Measurements from ENCODE around the gene METTL16. TPM values are rescaled to one million over a fixed set of nuclear protein-coding genes. Genes with fewer than 3 reads are reported as not detected.

METTL16 gene
- total and polyA plus RNA-seq, 2 of the 4 experiments (the other 2 are of a cell fraction) = 11.8 to 15.4 TPM

GRCh38 chr17:2500446-2500845, 11.2 kb downstream of the METTL16 start:
- no peak overlapping the region for H3K23ac ChIP-seq (ENCODE audit: low read depth, low read length)
- CTCF ChIA-PET = no interaction called here
- H3K56ac ChIP-seq (ENCODE audit: extremely low read depth, insufficient read depth, low read length) = no peak overlapping the region
- H3K79me1 ChIP-seq (ENCODE audit: low read depth in 1 of 2, low read length in 2 of 2) = peaks cover 8 to 32% of the 10 kb centered on the region in 2 experiments
- peaks cover 4% of the 10 kb centered on the region; the same call in 1 of the 2 replicates for H3K36me3 ChIP-seq (ENCODE audit: control insufficient read depth, insufficient read depth, low read length)
- TF ChIP-seq POLR2A (IDR thresholded peaks at IDR 0.05; ENCODE audit: low read depth, low read length) (no peak), MAZ (IDR thresholded peaks at IDR 0.05; ENCODE audit: borderline replicate concordance, low read depth, low read length) (no peak), CHD1 (IDR thresholded peaks at IDR 0.05; ENCODE audit: low read depth, low read length) (no peak), MAFK (IDR thresholded peaks at IDR 0.05; ENCODE audit: low read depth, low read length) (no peak), NFE2L2 (IDR thresholded peaks at IDR 0.05; ENCODE audit: low read depth, low read length) (no peak), RCOR1 (IDR thresholded peaks at IDR 0.05; ENCODE audit: insufficient replicate concordance, low read length) (no peak), CEBPB (IDR thresholded peaks at IDR 0.05; ENCODE audit: low read depth, low read length) (no peak), FOS (IDR thresholded peaks at IDR 0.05; ENCODE audit: low read depth, low read length) (no peak), BHLHE40 (IDR thresholded peaks at IDR 0.05; ENCODE audit: low read depth, low read length) (no peak), SMC3 (IDR thresholded peaks at IDR 0.05; ENCODE audit: low read depth, low read length) (no peak), MXI1 (IDR thresholded peaks at IDR 0.05; ENCODE audit: borderline replicate concordance, low read depth, low read length) (no peak), USF2 (IDR thresholded peaks at IDR 0.05; ENCODE audit: low read depth, low read length) (no peak), RAD21 (IDR thresholded peaks at IDR 0.05; ENCODE audit: low read length) (no peak), RFX5 (IDR thresholded peaks at IDR 0.05; ENCODE audit: low read depth, low read length) (no peak)
- TF ChIP-seq, protein P1, sequence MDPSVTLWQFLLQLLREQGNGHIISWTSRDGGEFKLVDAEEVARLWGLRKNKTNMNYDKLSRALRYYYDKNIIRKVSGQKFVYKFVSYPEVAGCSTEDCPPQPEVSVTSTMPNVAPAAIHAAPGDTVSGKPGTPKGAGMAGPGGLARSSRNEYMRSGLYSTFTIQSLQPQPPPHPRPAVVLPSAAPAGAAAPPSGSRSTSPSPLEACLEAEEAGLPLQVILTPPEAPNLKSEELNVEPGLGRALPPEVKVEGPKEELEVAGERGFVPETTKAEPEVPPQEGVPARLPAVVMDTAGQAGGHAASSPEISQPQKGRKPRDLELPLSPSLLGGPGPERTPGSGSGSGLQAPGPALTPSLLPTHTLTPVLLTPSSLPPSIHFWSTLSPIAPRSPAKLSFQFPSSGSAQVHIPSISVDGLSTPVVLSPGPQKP (IDR thresholded peaks at IDR 0.05; ENCODE audit: borderline replicate concordance, low read depth, low read length) = no peak
- TF ChIP-seq, protein P2, sequence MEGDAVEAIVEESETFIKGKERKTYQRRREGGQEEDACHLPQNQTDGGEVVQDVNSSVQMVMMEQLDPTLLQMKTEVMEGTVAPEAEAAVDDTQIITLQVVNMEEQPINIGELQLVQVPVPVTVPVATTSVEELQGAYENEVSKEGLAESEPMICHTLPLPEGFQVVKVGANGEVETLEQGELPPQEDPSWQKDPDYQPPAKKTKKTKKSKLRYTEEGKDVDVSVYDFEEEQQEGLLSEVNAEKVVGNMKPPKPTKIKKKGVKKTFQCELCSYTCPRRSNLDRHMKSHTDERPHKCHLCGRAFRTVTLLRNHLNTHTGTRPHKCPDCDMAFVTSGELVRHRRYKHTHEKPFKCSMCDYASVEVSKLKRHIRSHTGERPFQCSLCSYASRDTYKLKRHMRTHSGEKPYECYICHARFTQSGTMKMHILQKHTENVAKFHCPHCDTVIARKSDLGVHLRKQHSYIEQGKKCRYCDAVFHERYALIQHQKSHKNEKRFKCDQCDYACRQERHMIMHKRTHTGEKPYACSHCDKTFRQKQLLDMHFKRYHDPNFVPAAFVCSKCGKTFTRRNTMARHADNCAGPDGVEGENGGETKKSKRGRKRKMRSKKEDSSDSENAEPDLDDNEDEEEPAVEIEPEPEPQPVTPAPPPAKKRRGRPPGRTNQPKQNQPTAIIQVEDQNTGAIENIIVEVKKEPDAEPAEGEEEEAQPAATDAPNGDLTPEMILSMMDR (conservative IDR thresholded peaks at IDR 0.05; ENCODE audit: low read depth, low read length) = no peak
- H2AK9ac ChIP-seq (replicated peaks; ENCODE audit: low read depth, low read length, poor library complexity) = no peak overlapping the region
- H3K9ac ChIP-seq (ENCODE audit: low read depth, low read length) = no peak overlapping the region
- dilution Hi-C loops (cut with HindIII; ENCODE audit: low sequenced_read_pairs, unreplicated experiment) = no loop called here
- no peak overlapping the region for H2BK120ac ChIP-seq (ENCODE audit: low read depth, low read length)
- no peaks in the 10 kb centered on the region for H3K27me3 ChIP-seq (ENCODE audit: control insufficient read depth, insufficient read depth, low read length)
- no peak overlapping the region for H4K5ac ChIP-seq (ENCODE audit: low read depth, low read length)
- no peak overlapping the region for H3K4me2 ChIP-seq (ENCODE audit: low read depth, low read length)
- in situ Hi-C loops (cut with MboI; ENCODE audit: low sequenced_read_pairs) = no loop called here
- 100% methylated on average over 1 of the region's 8 CpGs; no CpG with 5 or more reads in 1 of the 2 experiments for WGBS, 2 experiments (ENCODE audit: extremely low coverage in 2 of 2, insufficient read length in 1 of 2)
- H2BK20ac ChIP-seq (ENCODE audit: low read depth, low read length) = no peak overlapping the region
- no peak overlapping the region for H3K4ac ChIP-seq (ENCODE audit: low read depth, low read length)
- intact Hi-C loops (cut with micrococcal nuclease) = no loop called here
- H3K9me1 ChIP-seq (ENCODE audit: insufficient read depth, low read length) = 0 out of 2 replicates have a peak, but pooled peaks cover 2% of the 10 kb centered on the region
- H3K4me1 ChIP-seq (ENCODE audit: control insufficient read depth, insufficient read depth, low read length) = no peaks in the 10 kb centered on the region
- no peak overlapping the region for H4K8ac ChIP-seq (ENCODE audit: low read depth in 2 of 2, low read length in 2 of 2)
- no peak overlapping the region for H2BK15ac ChIP-seq (ENCODE audit: low read depth, low read length)
- H3K9me3 ChIP-seq (ENCODE audit: control insufficient read depth, insufficient read depth, low read length) = no peaks in the 10 kb centered on the region
- H4K91ac ChIP-seq (ENCODE audit: insufficient read depth, low read depth, low read length) = no peak overlapping the region
- no TSS peak for BruUV-seq (replicated peaks)
- H2AK5ac ChIP-seq (ENCODE audit: low read depth, low read length) = no peak overlapping the region
- ATAC-seq (ENCODE audit: low read depth) (no peak), DNase-seq (peak; percentile 32)
- no peak overlapping the region for H2AFZ ChIP-seq (replicated peaks; ENCODE audit: low read length, poor library complexity)
- no peak overlapping the region for H3K4me3 ChIP-seq (ENCODE audit: insufficient read depth, low read depth, low read length)
- no peak overlapping the region for H3K14ac ChIP-seq (replicated peaks; ENCODE audit: low read depth, low read length)
- H3K18ac ChIP-seq (ENCODE audit: low read depth, low read length) = no peak overlapping the region
- H3K27ac ChIP-seq (ENCODE audit: insufficient read depth, low read length) = no peak overlapping the region
- POLR2A ChIA-PET (ENCODE audit: unreplicated experiment) = no interaction called here
- peaks cover 4% of the 10 kb centered on the region; the same call in 1 of the 2 replicates for H4K20me1 ChIP-seq (ENCODE audit: insufficient read depth, low read length)
- no peak overlapping the region for H2BK5ac ChIP-seq (ENCODE audit: low read depth, low read length, poor library complexity, severe bottlenecking)
